ENCODE measurements around the gene CACHD1.

DNA sequence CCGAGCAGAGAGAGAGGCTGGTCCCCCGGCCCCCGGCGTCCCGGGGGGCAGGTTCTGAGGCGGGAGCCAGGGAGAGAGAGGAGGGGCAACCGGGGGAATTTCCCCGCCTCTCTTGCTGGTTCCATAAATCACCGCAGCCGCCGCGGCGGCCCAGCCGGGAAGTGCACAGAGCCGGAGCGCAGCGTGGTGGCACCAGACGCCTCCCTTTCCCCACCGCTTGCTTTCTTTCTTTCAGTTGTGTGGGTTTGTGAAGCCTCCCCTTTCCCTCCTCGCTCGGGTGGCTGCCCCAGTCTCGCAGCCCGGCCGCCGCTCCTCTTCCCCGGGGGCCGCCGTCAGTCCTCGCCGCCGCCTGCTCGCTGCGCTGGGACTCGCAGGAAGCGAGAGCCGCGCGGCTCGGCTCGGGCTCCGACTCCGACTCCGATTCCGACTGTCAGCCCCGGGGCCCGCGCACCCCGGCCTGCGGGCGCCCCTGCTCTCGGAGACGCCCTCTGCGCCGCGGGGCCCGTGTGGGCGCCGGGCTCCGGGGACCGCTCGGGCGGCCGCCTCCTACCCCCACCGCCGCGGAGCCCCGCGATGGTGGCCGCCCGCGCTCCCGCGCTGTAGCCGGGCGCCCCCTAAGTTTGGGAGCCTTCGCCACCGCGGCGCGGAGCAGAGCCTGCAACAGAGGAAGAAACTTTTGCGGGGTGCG, at the start of gene CACHD1:
- no peak for TF ChIP-seq POLR2A (IDR thresholded peaks at IDR 0.05; ENCODE audit: low read length)
- no peak for TF ChIP-seq GATA1 (IDR thresholded peaks at IDR 0.05; ENCODE audit: low read depth, low read length)

All from erythroblast (primary cell).